Effector CD8-positive, alpha-beta T cell (primary cell): ENCODE data around the gene STIL.
"Not testable (repeated sequence)": the region's sequence is repeated elsewhere in the genome, so short reads cannot be mapped to it uniquely, and the experiment has no call there.

ENCODE experiments used
- DNase-seq: peaks from one replicate; lab custom pipeline; 2025; lab: John Stamatoyannopoulos, UW

STIL gene

DNA sequence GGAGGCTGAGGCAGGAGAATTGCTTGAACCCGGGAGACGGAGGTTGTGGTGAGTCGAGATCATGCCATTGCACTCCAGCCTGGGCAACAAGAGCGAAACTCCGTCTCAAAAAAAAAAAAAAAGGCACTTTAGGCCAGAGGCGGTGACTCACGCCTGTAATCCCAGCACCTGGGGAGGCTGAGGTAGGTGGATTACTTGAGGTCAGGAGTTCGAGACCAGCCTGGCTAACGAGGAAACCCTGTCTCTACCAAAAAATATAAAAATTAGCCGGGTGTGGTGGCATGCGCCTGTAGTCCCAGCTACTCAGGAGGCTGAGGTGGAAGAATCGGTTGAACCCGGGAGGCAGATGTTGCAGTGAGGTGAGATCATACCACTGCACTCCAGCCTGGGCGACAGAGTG lies 6.0 kb upstream of the STIL start:
- DNase-seq, result not testable (repeated sequence)

DNA sequence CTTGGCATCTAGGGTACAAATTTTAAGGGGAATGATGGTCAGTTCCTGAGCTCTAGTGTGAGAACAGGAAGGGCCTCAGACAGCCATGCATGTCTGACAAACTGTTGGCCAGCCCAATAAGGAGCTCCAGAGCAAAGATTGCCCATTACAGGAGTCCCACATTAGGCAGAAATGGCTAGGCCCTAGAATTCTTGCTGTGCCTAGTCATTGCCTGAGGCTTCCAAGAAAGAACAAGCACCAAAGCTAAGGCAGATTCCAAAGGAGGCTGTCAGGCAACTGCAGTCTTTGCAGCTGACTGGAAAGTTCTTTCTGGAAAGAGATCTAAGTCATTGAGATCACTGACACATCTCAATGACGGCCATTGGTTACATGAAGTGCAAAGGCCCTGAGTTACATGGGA lies 3.9 kb upstream of the STIL start:
- no peak for DNase-seq

DNA sequence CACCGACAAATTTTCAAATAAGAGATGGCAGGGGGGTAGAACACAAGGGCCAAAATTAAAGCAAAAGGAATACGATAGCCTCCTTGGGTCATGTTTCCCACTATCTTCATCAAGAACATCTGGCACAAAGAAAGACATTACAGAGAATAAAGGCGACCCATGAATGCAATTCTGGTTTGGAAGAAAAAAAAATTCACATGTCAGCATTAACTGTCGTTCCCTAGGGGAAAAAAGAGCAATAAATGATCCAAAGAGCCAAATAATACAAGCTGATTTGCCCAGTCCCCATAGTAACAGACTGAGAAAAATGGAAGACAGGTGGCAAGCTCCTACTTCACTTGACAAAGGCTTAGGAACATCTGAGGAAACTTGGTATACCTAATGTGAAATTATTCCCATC lies 4.5 kb downstream of the STIL start:
- DNase-seq, result no peak

DNA sequence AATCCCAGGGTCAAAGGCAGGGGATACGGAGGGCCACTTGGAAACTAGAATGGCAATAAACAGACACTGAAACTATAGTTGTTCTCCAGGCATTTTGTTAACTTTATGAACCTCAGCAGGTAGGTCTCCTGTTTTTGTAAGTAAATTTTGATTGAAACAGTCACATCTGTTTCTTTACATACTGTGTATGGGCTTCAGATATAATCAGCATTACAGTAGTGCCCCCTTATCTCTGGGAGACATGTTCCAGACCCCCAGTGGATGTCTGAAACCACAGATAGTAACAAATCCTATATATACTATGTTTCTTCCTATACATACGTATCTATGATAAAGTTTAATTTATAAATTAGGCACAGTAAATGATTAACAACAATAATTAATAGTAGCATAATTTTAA lies 11.5 kb downstream of the STIL start:
- DNase-seq, result no peak

- DNase-seq, result no peak
Measured at GRCh38 chr1:47298025-47298699, 15.8 kb downstream of the STIL start.

- DNase-seq, result no peak
Measured at GRCh38 chr1:47295579-47295978, 18.4 kb downstream of the STIL start.

- DNase-seq, result not testable (repeated sequence)
Measured at GRCh38 chr1:47294863-47295262, 19.1 kb downstream of the STIL start.

DNA sequence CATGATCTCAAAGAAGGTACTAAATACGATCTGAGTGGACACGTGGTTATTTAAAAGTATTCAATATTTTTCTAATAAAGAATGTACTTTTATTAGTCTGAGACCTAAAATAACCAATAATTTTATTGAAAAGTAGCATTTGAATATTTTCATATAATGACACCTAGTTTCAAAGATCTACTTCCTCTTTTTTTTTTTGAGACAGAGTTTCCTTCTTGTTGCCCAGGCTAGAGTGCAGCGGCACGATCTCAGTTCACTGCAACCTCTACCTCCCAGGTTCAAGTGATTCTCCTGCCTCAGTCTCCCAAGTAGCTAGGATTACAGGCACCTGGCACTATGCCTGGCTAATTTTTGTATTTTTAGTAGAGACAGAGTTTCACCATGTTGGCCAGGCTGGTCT lies 25.8 kb downstream of the STIL start:
- DNase-seq, result not testable (repeated sequence)

GRCh38 chr1:47280142-47280541 lies 33.8 kb downstream of the STIL start:
- DNase-seq, result no peak

DNA sequence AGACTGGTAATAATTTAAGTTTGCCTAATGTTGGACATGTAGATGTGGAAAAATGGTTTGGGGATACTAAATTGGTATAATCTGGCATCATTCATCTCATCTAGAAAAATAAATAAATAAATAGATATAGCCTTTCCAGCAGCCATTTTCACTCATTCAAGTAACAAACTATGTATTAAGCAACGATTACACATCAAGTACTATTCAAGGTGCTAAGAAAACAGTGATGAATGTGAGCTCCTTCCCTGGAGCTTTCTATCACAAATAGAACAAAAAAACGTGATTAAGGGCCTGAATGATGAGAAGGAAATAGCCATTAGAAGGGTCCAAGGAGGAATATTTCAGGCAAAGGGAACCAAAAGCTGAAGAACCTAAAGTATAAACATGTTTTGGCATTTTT lies 37.1 kb downstream of the STIL start:
- no peak for DNase-seq

DNA sequence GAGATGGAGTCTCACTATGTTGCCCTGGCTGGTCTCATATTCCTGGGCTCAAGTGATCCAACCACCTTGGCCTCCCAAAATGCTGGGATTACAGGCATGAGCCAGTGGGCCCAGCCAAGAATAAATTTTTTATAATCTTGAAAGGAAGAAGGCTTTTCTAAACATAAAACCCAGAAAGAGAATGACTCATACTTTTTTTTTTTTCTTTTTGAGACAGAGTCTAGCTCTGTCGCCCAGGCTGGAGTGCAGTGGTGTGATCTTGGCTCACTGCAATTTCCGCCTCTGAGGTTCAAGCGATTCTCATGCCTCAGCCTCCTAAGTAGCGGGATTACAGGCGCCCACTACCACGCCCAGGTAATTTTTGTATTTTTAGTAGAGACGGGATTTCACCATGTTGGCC lies 38.1 kb downstream of the STIL start:
- not testable (repeated sequence) for DNase-seq

DNA sequence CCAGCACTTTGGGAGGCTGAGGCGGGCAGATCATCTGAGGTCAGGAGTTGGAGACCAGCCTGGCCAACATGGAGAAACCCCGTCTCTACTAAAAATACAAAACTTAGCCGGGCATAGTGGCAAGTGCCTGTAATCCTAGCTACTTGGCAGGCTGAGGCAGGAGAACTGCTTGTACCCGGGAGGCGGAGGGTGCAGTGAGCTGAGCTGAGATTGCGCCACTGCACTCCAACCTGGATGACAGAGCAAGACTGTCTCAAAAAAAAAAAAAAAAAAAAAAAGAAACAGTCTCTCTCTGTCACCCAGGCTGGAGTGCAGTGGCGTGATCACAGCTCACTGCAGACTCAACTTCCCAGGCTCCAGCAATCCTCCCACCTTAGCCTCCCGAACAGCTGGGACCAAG lies 48.4 kb downstream of the STIL start:
- DNase-seq, result not testable (repeated sequence)

DNA sequence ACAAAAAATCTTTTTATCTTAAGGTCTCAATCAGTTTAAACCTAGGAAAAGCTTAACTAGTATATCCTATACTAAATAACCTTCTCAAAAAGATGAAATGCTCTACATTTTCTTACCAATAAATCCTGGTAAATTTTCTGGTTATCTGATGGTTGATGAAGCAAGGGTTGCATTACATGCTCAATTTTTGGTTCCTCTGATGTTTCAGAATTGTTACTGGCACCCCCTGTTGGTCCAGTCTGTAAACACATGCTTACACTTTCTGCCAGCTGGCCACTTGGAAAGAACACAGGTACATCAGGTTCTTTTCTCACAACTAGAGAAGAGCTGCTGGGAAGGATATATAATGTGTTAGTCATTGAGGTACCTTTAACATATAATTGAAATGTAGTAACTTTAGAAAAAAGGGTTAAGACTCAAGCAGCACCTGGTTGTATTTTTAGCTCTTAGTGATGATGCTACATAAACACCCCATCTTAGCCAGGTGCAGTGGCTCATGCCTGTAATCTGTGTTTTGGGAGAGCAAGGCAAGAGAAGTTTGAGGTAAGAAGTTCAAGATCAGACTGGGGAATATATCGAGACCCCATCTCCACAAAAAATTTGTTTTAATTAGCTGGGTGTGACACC lies 51.0 kb downstream of the STIL start:
- DNase-seq, result no peak

DNA sequence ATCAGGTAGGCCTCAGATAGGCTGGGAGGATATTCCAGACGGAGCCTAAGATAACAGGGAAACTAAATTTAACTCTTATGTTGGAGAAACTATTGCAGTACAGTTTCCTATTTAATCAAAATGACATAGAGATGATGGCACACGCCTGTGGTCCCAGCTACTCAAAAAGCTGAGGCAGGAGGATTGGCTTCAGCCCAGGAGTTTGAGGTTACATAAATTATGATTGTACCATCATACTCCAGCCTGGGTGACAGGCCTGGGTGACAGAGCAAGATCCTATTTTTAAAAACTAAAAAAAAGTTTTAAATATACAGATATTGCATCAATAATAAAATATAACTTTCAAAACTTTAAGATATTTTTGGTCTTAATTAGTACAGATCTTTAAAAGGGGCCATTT lies 56.7 kb downstream of the STIL start:
- DNase-seq, result no peak

- no peak for DNase-seq
Measured at GRCh38 chr1:47252795-47253194, 61.2 kb downstream of the STIL start.

DNA sequence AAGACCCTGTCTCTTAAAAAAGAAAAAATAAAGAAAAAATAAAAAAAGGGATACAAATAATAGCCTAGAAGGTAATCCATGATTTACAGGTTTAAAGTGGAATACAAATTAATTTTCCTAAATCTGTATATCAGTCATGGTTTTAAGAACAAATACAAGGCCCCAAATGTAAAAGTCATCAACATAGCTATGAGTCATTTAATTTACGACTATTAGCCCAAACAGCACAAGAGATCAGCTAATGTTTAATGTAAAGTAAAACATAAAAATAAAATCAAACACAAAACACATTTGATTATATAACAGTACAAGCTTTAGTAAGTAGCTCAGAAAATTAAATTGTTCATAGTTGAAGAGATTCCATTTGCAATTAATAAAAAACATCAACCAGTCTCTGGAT lies 61.6 kb downstream of the STIL start:
- DNase-seq, result no peak

- DNase-seq, result no peak
Measured at GRCh38 chr1:47249755-47250154, 64.2 kb downstream of the STIL start.

GRCh38 chr1:47244339-47244862 lies 69.5 kb downstream of the STIL start:
- no peak for DNase-seq

DNA sequence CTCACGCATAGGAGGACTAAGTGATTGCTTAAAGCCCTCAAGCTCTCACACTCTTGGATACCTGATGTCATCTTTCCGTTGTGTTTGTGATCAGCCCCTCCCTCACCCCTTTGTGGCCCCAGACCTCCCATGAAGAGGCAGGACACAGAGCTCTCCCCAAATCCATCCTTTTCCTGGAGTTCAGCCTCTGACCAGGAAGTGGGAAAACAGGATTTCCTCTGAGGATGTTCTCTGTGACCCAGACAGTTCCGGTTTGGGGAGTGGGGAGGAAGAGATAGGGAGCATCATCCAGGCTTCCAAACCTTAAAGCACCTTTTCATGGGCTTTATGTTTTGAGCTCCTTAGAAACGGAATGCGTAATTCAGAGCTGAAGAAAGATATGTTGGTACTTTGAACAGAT lies 70.0 kb downstream of the STIL start:
- no peak for DNase-seq

DNA sequence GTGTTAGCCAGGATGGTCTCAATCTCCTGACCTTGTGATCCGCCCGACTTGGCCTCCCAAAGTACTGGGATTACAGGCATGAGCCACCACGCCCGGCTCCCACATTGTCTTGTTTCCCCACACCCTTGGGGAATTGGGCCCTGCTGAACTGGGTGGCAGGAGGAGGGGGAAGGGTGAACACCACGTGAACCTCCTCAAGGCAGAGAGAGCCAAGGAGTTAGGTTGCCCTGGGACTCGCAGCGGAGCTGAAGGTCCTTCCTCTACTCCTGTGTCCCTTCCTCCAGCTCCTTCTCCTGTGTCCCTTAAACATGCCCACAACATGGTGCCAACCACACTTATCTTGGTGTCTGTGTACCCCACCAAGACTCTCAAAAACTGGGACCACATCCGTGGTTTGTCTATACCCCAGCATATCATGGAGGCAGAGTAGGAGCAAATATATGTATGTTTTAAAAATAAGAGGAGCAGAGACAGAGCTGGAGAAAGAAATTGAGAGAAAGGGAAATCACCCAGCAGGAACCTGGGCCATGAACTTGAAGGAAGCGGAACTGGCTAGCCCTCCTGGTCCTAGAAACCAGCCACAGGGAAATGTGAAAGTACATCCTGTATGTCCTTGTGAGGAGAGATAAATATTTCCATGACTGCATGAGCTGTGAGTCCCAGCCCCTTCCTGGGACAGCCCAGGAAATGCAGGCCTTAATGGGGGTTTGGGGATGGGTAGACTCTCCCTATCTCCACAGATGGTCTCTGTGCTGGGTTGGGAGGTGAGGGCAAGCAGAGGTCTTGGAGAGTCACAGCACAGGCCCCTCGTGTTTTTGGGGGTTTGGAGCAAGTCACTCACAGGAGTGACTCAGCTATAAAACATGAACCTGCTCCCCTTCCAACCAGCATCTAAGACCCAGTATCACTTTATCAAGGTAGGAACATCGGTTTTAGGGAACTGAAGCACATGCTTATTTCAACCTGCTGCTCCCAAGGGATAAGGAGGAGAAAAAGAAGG lies 72.5 kb downstream of the STIL start:
- no peak for DNase-seq

GRCh38 chr1:47238935-47239592 lies 74.9 kb downstream of the STIL start:
- no peak for DNase-seq

- no peak for DNase-seq
Measured at GRCh38 chr1:47235806-47236205, 78.1 kb downstream of the STIL start.
